ENCODE measurements around the gene TSPAN17.

The TSPAN17 gene

DNA sequence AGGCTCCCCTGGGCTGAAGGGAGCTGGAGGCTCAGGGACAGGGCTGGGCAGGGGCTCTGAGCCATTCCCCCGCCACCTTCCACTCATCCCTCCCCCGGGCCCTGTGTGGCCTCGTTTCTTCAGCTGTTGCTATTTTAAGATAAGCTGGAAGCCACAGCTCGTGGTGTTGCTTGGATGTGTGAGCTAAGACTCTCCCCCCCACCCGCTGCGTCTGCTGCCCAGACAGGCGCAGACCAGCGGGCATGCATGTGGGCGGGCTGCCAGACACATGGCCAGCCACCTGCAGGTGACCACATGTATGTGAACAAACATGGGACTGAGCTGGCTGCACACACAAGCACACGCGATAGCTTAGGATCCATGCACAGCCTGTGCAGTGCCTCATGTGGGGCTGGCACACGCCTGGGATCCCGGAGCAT, 25.6 kb upstream of the TSPAN17 start:
- DNase-seq (ENCODE audit: low read depth, low spot score), result no peak

DNA sequence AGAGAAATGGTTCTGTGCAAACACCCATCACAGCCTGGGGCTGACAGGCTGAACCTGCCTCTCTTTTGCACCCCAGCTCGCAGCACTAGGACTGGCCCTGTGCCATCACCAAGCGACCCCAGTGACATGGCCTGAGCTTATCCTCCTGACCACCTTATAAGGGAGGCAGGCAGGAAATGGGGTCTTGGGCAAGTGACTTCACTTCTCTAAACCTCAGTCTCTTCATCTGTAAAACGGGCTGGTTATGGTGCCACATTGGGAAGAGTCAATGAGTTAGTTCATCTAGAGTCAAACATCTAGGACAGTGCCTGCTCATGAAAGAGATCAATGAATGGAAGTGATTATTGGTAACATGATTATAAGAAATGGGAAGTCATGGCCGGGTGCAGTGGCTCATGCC, 23.1 kb upstream of the TSPAN17 start:
- no peak for DNase-seq (ENCODE audit: low read depth, low spot score)

DNA sequence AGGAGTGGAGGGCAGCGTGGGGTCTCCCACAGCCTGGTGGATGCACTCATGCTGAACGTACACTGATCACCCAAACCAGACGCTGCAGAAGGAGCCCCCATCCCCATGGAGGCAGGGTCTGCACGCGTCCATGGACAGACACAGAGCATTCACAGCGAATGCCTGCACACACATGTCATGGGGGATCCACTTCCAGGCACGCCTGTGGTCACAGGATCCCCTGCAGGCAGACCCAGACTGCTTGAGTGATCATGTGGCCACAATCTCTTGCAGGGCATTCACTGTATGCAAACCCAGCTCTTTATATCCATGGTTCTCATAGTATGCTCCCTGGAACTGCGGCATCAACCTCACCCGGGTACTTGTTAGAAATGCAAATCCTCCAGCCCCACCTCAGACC, 22.3 kb upstream of the TSPAN17 start:
- DNase-seq (ENCODE audit: low read depth, low spot score), result no peak

DNA sequence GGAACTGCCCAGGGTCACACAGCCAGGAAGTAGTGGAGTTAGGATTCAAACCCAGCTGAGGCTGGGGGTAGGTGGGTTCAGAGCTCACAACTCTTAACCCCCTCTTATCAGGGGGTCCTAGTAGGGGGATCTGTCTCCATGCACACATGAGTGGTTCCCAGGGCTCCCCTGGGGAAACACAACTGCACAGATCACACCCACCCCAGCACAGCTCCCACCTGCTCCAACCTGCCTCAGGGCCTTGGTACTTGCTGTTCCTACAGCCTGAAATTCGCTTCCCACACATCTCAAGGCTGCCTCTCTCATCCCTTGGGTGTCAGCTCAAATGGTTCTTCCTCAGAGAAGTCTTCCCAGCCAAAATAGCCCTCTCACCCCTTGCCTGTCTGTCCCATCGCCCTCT, 21.8 kb upstream of the TSPAN17 start:
- DNase-seq (ENCODE audit: low read depth, low spot score), result no peak

DNA sequence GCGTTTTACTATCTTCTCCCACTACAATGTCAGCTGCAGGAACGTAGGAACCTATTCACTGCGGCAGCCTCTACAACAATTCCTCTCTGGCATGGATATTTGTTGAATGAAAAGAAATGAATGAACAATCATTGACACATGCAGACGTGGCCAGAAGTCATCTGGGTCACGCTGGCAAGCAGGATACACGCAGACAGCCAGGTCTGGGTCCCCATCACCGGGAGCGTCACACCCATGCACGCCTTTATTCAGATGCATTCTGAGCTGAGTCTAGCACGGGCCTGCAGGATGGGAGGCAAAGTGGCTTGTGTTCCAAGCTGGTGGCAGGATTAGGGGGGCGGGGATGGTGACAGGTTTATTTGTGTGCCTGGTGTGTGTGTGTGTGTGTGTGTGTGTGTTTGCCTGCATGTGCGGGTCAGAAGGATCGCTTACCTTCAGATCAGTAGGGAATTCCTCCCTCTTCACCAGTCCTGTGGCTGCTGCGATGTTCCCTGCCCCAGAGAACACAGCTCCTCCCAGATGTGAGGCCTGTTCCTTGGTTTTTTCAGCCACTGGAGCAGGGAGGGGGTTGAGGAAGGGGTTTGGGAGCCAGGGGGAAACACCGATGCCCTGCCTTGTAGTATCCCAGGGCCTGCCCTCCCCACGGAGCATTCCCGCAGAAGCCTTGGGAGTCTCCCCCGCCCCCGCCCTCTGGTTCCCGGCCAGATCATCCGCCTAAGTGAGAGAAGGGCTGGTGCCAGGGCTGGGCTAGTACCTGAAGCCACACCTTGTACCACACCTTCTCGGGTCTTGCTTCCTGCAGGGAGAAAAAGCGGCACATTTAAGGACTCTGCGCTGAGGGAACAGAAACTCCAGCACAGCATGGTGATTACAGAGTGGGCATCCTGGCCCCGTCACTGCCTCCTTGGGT, 21.1 kb upstream of the TSPAN17 start:
- no peak for DNase-seq (ENCODE audit: low read depth, low spot score)

DNA sequence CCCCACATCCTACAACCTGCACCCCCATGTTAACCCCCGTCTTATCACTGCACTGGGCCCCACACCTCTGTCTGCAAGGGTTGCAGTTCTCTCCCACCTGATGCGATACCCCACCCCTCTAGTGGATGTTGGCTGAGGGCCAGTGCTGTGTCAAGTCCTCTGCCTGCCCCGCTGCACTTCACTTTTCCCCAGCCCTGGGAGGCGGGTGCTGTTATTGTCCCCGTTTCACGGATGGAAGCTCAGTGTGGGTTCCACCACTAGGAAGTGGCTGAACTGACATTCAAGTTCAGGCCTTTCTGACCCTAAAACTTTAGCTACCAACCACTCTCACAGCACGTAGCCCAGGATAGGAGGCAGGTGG, 20.4 kb upstream of the TSPAN17 start:
- DNase-seq (ENCODE audit: low read depth, low spot score), result no peak

DNA sequence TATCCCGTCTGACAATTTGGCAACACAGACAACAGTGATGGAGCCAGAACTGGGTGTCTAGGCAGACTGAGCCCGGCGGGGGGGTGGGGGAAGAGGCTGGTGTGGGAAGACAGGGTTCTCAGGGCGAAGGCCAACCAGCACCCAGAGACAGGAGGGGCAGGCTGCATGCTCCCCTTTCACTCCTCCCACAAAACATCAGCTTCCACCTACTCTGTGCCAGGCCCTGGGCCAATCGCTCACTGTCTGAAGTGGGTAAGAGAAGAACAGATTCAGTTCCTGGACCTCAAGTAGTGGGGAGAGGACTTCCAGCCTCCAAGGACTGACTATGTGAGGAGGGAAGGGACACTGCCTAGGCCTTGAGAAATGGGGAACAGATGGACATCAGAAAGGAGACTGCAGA, 19.7 kb upstream of the TSPAN17 start:
- no peak for DNase-seq (ENCODE audit: low read depth, low spot score)

DNA sequence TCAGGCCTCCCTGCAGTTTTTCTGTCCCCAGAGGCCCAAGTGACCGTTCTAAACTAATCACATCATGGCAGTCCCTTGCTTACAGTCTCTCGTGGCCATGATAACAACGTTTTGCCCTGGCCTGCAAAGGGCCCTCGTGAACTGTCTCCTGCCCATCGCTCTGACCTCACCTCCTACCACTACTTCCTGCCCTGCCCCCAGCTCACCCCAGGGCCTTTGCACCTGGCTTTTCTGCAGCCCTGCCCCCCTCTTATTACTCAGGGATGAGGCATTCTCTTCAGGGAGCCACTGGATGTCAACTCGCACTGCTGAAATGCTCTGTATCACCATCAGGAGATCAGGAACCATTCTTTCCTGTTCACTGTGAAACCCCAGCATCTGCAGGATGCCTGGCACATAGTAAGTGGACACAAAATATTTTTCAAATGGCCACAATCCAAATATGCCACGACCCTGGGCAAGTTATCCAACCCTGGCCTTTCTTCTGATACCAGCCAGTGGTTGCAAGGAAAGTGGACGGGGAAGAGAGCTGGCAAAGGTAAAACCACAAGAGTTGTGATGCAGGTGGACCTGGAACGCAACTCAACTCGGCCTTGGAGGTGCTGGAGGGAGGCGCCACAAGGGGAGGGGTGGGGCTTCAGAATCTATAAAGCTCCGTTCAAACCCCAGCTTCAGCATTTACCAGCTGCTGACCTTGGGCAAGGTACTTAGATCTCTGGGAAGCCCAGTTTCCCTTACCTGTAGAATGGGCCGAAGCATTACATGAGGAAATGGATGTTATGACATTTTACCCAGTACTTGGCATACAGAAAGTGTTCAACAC, 18.7 kb upstream of the TSPAN17 start:
- no peak for DNase-seq (ENCODE audit: low read depth, low spot score)

DNA sequence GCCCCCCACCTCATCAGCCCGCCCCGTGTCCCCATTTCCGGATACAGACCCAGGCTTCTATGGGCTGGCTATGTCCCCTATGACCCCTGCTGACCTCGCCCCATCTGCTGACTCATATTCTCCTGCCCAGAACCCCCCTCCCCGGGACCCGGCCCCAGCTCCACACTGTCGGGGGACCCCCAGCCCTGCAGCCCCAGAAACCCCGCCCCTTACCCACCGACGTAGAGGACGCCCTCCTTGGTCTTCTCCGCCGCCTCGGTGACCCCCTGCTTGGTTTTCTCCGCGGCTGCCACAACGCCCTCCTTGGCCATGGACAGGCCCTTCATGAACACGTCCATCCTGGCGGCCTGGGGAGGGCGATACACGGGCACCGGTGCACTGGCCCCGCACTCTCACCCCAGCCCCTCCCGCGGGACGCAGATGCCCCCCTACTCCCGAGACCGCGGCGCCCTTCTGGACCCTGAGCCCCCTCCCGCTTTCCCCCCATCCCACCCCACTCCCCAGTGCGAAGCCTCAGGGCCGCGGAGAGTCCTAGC, 17.9 kb upstream of the TSPAN17 start:
- DNase-seq (ENCODE audit: low read depth, low spot score), result no peak

DNA sequence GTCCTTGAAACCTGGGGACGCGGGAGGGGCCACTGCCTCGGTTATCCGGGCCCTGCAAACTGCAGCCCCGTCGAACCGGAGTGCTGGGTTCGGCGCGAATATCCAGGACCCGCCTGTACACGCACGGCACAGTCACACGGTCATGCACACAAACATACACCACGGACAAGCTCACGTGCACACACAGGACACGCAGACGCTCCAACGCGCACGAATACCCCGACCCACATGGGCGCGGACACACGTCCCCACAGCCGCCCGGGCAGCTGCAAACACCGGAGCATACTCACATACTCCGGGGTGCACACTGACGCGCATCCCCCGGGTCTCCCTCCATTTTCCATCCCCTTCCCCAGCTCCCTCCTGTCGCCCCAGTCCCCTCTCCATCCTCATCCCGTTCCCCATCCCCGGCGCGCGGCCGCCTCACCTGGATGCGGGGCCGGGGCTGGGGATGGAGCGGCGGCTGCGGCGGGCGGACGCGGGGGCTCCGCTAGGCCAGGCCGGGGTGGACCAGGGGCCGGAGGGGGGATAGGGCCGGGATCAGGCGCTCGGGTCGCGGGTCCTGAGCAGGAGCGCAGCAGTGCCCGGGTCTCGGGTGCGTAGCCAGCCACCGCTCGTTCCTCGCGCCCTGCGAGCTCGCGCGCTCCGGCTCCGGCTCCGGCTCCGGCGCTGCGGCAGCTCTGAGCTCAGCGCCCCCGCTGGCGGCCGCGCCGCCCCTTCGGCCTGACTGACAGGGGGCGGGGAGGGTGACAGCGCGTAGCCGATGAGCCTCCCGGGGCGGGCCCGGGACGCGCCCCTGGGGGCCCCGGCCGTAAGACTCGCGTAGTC, 17.2 kb upstream of the TSPAN17 start, which contains the start of the genes EIF4E1B and SNCB:
Gene EIF4E1B, plus strand, starts transcription at position 823 of the 828 bp plus-strand sequence. CDS start 12,113 bp downstream, outside the sequence.
Gene SNCB, minus strand, starts transcription at position 682 of the 828 bp plus-strand sequence. CDS start 880 bp downstream, outside the sequence.
- DNase-seq (ENCODE audit: low read depth, low spot score), result no peak

DNA sequence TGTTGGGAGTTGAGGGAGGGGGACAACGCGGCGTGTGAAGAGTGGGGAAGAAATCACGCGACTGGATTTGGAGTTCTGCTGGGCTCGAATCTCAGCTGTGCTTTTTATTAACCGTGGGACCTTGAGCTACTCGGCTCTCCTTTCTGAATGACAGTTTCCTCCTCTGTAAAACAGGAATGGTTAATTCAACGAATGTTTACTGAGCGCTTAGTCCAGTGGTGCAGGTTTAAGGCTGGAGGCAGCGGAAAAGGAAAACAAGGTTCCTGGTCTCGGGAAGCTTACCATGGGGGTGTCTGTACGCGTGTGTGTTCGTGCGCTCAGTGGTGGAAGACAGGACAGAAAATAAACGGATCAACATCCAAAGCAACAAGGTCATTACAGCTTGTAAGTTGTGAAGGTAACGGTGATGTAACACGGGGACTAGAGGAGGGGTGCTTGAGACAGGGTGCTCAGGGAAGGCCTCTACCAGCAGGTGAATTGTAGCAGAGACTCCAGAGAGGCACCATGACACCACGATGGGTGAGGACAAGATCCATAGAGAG, 16.5 kb upstream of the TSPAN17 start:
- DNase-seq (ENCODE audit: low read depth, low spot score), result no peak

DNA sequence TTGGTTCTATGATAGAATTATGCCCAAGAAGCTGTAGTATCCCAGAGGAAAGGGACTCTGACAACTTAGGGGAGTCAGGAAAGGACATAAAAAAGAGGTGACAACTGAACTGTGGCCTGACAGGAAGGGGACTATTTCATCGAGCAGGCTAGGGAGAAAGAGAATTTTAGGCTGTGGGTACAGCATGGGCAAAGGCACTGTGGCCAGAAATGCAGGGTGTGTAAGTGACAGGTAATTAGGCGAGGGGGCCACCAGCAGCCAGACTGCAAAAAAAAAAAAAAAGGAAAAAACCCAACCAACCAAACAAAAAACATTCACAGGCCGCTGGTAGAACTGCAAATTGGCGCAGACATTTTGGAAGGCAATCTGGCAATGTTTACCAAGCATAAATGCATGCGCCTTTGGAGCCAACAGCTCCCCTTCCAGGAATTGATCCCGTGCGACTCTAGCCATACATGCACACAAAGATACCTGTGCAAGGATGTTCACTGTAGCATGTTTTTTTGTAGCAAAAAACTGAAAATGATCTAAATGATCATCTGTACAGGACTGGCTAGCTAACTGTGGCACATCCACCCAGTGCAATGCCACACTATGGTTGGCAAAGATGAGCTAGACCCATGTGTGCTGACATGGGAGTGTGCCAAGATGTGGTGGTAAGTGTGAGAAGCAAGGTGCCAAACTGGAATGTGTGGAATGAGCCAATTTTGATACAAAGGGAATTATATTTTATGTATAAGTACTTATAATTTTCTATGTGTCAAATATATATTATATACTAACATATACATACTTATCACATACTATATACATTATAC, 15.7 kb upstream of the TSPAN17 start:
- DNase-seq (ENCODE audit: low read depth, low spot score), result no peak

DNA sequence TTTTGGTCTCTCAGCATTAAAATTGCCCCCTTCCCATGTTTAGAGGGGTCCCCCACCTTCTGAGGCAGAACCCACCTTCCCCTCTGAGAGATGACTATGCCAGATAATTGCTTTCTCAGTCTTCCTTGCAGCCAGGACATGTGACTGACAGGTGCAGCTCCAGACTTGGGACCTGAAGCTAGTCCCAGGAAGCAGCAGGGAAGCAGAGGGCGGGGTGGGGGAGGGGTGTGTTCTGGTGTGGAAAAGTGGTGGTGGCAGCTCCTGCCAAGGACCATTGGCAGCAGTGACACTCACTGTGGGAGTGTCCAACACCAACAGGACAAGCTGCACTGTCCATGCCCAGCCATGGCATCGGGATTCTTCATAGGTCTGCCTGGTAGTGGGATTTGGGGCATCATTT, 14.5 kb upstream of the TSPAN17 start:
- no peak for DNase-seq (ENCODE audit: low read depth, low spot score)

DNA sequence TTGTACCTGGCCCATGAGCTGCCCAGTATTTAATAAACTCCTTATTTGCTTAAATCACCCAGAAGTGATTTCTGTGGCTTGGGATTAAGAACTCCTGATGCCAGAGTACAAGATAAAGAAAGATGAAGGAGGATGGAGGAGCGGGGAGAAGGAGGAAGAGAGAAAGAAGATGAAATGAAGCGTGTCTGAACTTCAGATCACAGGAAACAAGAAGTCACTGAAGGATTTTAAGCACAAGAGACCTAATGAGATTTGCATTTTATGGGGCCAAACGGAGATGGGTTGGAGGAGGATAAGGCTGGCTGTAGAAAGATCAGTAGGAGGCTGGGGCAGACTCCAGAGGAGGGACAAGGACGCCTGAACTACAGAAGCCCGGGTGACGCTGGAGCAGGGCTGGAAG, 13.7 kb upstream of the TSPAN17 start:
- no peak for DNase-seq (ENCODE audit: low read depth, low spot score)

DNA sequence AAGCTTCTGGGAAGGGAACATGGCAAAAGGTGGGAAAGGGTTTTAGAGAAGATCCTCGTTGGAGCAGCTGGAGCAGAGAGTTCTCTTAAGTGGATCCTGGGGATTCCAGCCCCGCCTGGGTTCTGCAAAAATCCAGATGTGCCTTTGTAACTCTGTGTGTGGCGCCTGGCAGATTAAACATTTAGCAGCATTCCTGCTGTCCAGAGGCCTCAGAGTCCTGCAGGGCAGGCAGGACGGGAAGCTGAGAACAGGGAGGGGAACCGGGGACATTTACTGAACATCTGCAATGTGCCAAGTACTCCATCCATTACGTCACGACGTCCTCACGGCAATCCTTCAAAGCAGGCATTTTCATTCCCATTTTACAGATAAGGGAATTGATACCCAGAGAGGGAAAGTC, 10.9 kb upstream of the TSPAN17 start:
- no peak for DNase-seq (ENCODE audit: low read depth, low spot score)

DNA sequence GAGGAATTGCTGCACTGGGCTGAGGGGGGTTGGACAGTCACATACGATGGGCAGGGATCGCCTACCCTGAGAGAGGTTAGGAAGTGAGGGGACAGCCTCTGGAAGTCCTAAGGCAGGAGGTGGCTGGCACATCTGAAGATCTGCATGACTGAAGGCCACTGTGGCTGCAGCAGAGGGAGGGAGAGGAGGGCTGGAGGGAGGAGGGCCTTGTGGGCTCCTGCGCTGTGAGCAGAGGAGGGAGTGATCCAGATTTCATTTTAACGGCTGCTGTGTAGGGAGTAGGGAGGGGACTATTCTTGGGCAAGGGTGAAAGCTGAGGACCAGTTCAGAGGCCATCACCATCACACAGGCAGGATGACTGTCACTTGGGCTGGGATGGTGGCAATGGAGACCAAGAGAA, 9.7 kb upstream of the TSPAN17 start:
- DNase-seq (ENCODE audit: low read depth, low spot score), result no peak

DNA sequence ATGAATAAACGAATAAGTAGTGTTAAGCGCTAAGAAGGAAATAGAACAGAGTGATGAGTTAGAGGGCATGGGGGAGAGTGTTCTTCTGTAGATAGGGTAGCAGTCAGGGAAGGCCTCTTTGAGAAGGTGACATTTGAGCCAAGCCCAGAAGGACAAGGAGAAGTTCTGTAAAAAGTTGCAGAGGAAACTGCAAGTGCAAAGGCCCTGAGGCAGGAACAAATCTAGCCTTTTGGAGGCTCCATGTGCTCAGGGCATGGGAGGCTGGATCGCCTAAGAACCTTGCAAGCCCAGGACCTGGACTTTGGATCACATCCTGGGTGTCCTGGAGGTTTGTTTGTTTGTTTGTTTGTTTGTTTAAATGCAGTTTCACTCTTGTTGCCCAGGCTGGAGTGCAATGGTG, 8.8 kb upstream of the TSPAN17 start:
- DNase-seq (ENCODE audit: low read depth, low spot score), result no peak

DNA sequence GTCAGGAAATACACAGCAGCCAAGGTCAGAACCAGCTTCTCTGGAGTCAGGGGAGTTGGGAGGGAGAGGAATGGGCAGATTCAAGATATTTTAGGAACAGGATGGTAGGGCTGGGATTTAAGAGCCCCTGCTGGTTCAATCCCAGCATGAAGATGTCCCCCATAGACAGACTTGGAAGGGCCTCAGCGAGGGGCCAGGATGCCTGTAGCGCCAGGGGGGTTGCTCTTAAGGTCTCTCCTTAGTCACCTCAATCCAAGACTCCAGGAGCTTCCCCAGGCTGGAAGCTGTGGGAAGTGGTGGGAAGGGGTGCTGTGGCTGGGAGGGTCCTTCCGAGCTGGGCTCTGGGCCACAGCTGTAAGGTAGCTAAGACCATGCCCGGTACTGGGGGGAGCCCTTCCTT, 8.1 kb upstream of the TSPAN17 start:
- no peak for DNase-seq (ENCODE audit: low read depth, low spot score)

DNA sequence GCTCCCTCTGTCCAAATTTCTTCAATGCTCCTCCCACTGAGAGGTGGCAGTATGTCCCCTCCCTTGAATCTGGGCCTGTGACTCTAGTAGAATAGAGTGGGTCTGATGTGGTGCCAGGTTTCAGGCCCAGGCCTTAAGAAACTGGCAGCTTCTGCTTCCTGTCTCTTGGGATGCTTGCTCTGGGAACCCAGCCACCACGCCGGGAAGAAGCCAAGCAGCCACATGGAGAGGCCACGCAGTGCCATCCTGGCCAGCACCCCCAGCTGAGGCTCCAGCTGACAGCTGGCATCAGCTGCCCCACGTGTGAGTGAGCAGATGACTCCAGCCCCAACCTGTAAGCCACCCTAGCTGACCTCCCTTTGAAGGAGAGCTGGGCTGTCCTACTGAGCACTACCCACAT, 7.3 kb upstream of the TSPAN17 start:
- DNase-seq (ENCODE audit: low read depth, low spot score), result no peak

DNA sequence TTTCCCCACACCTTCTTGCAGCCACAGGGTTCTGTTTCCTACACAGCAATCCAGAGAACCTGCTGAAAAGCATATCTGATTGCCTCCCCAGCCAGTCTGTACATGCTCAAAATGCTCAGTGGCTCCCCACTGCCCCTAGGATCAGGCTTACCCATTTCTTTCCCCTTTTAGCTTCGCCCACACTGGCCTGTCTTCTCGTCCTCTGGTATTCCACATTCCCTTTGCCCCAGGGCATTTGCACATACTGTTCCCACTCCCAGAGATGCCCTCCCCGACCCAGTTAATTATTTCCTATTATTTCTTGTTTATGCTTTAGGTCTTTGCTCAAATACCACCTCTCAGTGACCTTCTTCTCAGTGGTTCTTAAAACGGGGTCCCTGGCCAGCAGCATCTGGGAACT, 6.7 kb upstream of the TSPAN17 start:
- no peak for DNase-seq (ENCODE audit: low read depth, low spot score)

All from activated naive CD8-positive, alpha-beta T cell treated with anti-CD3 and anti-CD28 coated beads, Interleukin-2, amount 50 U/mL, for 16 hours (primary cell).